Measurements from ENCODE around the gene FBXO4. TPM values are rescaled to one million over a fixed set of nuclear protein-coding genes. Genes with fewer than 3 reads are reported as not detected.

FBXO4 gene, protein sequence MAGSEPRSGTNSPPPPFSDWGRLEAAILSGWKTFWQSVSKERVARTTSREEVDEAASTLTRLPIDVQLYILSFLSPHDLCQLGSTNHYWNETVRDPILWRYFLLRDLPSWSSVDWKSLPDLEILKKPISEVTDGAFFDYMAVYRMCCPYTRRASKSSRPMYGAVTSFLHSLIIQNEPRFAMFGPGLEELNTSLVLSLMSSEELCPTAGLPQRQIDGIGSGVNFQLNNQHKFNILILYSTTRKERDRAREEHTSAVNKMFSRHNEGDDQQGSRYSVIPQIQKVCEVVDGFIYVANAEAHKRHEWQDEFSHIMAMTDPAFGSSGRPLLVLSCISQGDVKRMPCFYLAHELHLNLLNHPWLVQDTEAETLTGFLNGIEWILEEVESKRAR
- polyA plus RNA-seq (2013, experiment 1 of 4), result 6.8 TPM
- polyA plus RNA-seq (2013, experiment 2 of 4), result 5.9 TPM
- 3.1 TPM for polyA plus RNA-seq (2013, experiment 3 of 4)
- polyA plus RNA-seq (2013, experiment 4 of 4), result 5.3 TPM

DNA sequence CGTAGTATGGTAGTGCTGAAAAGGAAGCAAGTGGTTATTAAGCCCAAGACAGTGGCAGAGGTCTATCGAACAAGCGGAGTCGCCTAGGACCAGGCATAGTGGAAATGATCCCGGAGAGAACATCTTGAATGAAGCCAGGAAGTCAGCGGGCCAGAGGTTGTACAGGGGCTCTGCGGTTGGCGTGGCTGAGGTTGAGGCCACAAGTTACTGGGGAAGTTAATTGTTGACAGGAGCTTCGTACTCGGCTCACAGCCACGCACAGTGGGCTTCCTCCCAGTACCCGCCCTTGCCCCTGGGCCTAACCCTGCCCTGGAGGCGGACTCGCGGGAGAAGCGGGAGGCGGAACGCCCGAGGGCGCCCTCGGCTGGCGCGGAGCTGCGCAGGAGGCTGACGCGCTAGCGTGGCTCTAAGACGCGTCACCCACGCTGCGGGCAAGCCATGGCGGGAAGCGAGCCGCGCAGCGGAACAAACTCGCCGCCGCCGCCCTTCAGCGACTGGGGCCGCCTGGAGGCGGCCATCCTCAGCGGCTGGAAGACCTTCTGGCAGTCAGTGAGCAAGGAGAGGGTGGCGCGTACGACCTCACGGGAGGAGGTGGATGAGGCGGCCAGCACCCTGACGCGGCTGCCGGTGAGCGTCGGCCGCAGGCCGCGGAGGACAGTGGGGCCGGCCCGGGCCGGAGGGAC, at the start of gene FBXO4:
Gene FBXO4 (plus strand): TSS at position 410 of the 683 bp plus-strand sequence. CDS start 29 bp downstream, at position 439.
- WGBS, 2 experiments, result 21 to 22% methylated on average over 60 of the region's 60 CpGs
- no peaks in the 10 kb centered on the region for H3K9me3 ChIP-seq (ENCODE audit: control insufficient read depth, low read length)
- peak within 1 kb of the TSS; percentile 61 for H3K4me3 ChIP-seq (ENCODE audit: insufficient read depth, low read depth, low read length)
- H3K36me3 ChIP-seq (ENCODE audit: control insufficient read depth, insufficient read depth, low read length), result no peaks in the 10 kb centered on the region
- no peaks in the 10 kb centered on the region for H3K4me1 ChIP-seq (ENCODE audit: control insufficient read depth, insufficient read depth, low read length)
- no peaks in the 10 kb centered on the region for H3K27me3 ChIP-seq (ENCODE audit: control insufficient read depth, insufficient read depth, low read length, poor library complexity, severe bottlenecking)
- H3K27ac ChIP-seq (ENCODE audit: insufficient read depth, low read depth, low read length, poor library complexity, severe bottlenecking), result no peak within 1 kb of the TSS

DNA sequence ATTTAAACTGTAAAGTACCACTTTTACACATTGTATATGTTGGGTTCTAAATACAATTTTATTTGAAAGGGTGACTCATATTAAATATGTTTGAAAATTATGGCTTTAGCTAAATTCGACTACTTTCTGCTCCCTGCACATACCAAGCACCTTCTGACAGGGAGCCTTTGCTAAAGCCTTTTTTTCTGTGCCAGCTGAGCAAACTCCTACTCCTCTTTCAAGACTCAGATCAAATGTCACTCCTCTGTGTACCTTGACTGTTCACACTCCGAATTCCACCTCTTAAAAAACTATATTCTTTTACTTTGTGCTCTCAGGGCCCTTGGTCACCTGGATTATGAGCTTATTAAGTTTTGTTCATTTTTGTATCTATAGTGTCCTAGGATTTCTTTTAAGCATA, 48.4 kb upstream of the FBXO4 start:
- Histone ChIP-seq H3K27ac (ENCODE audit: insufficient read depth, low read depth, low read length, poor library complexity, severe bottlenecking) (no peak overlapping the region), H3K4me3 (ENCODE audit: insufficient read depth, low read depth, low read length) (no peak overlapping the region), H3K36me3 (ENCODE audit: control insufficient read depth, insufficient read depth, low read length) (no peaks in the 10 kb centered on the region), H3K27me3 (ENCODE audit: control insufficient read depth, insufficient read depth, low read length, poor library complexity, severe bottlenecking) (no peaks in the 10 kb centered on the region), H3K9me3 (ENCODE audit: control insufficient read depth, low read length) (no peaks in the 10 kb centered on the region), H3K4me1 (ENCODE audit: control insufficient read depth, insufficient read depth, low read length) (no peaks in the 10 kb centered on the region)
- WGBS, 2 experiments, result 71 to 84% methylated on average over 2 of the region's 2 CpGs

DNA sequence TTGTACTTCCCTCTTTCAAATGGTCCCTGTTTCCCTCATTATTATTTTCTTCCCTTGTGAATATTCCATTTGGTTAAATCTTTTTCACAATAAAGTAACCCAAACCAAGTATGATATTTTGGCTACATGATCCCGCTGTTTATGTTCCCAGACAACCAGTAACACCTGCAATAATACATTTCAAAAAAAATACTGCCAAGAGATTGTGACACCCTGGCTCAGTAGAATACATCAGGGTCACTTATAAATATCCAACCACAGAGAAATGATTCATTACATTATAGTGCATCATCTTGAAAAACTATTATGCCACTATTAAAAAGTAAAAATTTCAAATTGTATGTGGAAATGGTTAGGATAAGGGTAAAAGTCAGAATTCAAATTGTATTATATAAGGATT, 47.7 kb upstream of the FBXO4 start:
- Histone ChIP-seq H3K36me3 (ENCODE audit: control insufficient read depth, insufficient read depth, low read length) (no peaks in the 10 kb centered on the region), H3K27ac (ENCODE audit: insufficient read depth, low read depth, low read length, poor library complexity, severe bottlenecking) (no peak overlapping the region), H3K4me1 (ENCODE audit: control insufficient read depth, insufficient read depth, low read length) (no peaks in the 10 kb centered on the region), H3K4me3 (ENCODE audit: insufficient read depth, low read depth, low read length) (no peak overlapping the region), H3K27me3 (ENCODE audit: control insufficient read depth, insufficient read depth, low read length, poor library complexity, severe bottlenecking) (no peaks in the 10 kb centered on the region), H3K9me3 (ENCODE audit: control insufficient read depth, low read length) (no peaks in the 10 kb centered on the region)
- 91 to 94% methylated on average over 1 of the region's 1 CpG for WGBS, 2 experiments

DNA sequence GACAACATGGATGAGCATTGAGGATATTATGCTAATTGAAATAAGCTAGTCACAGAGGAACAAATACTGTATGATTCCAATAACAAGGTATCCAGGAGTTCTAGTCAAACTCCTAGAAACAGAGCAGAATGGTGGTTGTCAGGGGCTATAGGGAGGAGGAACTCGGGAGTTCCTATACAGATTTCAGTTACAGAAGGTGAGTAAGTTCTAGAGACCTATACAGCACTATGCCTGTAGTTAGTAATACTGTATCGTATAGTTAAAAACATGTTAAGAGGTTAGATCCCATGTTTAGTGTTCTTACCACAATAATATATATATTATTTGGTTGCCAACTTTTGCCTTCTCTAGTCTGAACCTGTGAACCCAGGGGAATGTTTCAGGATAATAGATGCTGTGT, 46.9 kb upstream of the FBXO4 start:
- 92 to 100% methylated on average over 1 of the region's 2 CpGs for whole genome bisulfite sequencing, 2 experiments
- no peaks in the 10 kb centered on the region for H3K4me1 ChIP-seq (ENCODE audit: control insufficient read depth, insufficient read depth, low read length)
- no peaks in the 10 kb centered on the region for H3K36me3 ChIP-seq (ENCODE audit: control insufficient read depth, insufficient read depth, low read length)
- H3K27ac ChIP-seq (ENCODE audit: insufficient read depth, low read depth, low read length, poor library complexity, severe bottlenecking), result no peak overlapping the region
- no peak overlapping the region for H3K4me3 ChIP-seq (ENCODE audit: insufficient read depth, low read depth, low read length)
- H3K27me3 ChIP-seq (ENCODE audit: control insufficient read depth, insufficient read depth, low read length, poor library complexity, severe bottlenecking), result no peaks in the 10 kb centered on the region
- H3K9me3 ChIP-seq (ENCODE audit: control insufficient read depth, low read length), result no peaks in the 10 kb centered on the region

DNA sequence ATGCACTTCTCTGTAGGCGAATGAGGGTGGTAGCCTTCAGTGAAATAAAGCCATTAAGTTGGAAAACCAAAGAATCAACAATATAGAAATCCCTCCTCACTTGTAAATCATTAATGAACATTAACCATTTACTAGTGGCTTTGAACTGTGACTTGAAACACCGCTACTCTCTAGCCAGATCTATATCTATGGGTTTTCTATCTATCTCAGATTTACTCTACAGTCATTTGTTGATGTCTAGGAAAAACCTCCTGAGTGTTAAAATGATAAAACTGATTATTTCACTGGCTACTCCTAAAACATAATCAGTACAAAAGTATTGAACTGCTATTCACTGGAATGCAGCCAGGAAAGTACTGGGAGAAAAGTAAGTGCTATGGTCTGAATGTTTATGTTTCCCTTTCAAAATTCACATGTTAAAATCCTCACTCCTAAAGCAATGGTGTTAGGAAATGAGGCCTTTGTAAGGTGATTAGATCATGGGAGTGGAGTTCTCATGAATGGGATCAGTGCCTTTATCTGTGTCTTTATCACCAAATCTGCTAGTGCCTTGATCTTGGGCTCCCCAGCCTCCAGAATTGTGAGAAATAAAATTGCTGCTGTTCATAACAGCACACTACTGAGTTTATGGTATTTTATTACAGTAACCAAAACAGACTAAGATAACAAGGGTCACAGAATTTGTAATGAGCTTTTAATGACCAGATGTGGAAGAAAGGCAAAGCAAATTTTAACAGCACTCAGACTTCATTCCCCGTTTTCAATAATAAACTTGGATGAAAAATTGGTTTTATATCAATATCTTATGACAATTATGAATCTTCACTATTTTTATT, 46.2 kb upstream of the FBXO4 start:
- H3K4me3 ChIP-seq (ENCODE audit: insufficient read depth, low read depth, low read length), result no peak overlapping the region
- WGBS, 2 experiments, result 94 to 95% methylated on average over 2 of the region's 3 CpGs
- no peak overlapping the region for H3K27ac ChIP-seq (ENCODE audit: insufficient read depth, low read depth, low read length, poor library complexity, severe bottlenecking)

DNA sequence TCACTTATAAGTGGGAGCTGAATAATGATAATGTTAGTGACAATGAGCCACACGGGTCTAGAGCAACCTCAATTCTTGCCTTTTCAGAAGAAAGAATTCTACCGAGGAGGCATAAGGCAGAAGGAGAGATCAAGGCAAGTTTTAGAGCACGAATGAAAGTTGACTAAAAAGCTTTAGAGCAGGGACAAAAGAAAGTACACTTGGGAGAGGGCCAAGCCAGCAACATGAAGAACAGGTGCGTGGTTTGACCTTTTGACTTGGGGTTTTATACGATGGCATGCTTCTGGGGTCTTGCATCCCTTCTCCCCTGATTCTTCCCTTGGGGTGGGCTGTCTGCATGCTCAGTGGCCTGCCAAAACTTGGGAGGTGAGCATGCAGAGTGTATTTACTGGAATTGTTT, 42.3 kb upstream of the FBXO4 start:
- Histone ChIP-seq H3K27me3 (ENCODE audit: control insufficient read depth, insufficient read depth, low read length, poor library complexity, severe bottlenecking) (no peaks in the 10 kb centered on the region), H3K4me1 (ENCODE audit: control insufficient read depth, insufficient read depth, low read length) (no peaks in the 10 kb centered on the region), H3K4me3 (ENCODE audit: insufficient read depth, low read depth, low read length) (no peak overlapping the region), H3K9me3 (ENCODE audit: control insufficient read depth, low read length) (no peaks in the 10 kb centered on the region), H3K27ac (ENCODE audit: insufficient read depth, low read depth, low read length, poor library complexity, severe bottlenecking) (no peak overlapping the region), H3K36me3 (ENCODE audit: control insufficient read depth, insufficient read depth, low read length) (no peaks in the 10 kb centered on the region)
- 91% methylated on average over 5 of the region's 5 CpGs for WGBS, 2 experiments

More for the DNA sequence above, 46.2 kb upstream of the FBXO4 start:
- H3K36me3 ChIP-seq (ENCODE audit: control insufficient read depth, insufficient read depth, low read length), result no peaks in the 10 kb centered on the region
- no peaks in the 10 kb centered on the region for H3K9me3 ChIP-seq (ENCODE audit: control insufficient read depth, low read length)
- no peaks in the 10 kb centered on the region for H3K27me3 ChIP-seq (ENCODE audit: control insufficient read depth, insufficient read depth, low read length, poor library complexity, severe bottlenecking)
- no peaks in the 10 kb centered on the region for H3K4me1 ChIP-seq (ENCODE audit: control insufficient read depth, insufficient read depth, low read length)

DNA sequence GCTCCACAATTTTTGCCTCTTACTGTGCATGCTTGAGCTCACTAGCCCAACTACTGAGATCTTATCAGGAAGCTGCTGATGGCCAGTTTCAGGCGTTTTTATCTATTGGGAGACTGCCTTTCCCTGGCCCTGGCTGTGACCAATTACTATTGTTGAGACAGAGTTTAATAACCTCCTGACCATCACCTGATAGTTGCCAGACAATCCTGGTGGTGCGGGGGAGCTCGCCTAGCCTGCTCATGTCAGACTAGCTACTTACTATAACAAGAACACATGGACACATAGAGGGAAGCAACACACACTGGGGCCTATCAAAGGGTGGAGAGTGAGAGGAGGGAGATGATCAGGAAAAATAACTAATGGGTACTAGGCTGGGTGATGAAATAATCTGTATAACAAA, 41.8 kb upstream of the FBXO4 start:
- H3K9me3 ChIP-seq (ENCODE audit: control insufficient read depth, low read length), result no peaks in the 10 kb centered on the region
- 67 to 86% methylated on average over 3 of the region's 3 CpGs for WGBS, 2 experiments
- no peak overlapping the region for H3K4me3 ChIP-seq (ENCODE audit: insufficient read depth, low read depth, low read length)
- no peaks in the 10 kb centered on the region for H3K4me1 ChIP-seq (ENCODE audit: control insufficient read depth, insufficient read depth, low read length)
- no peaks in the 10 kb centered on the region for H3K36me3 ChIP-seq (ENCODE audit: control insufficient read depth, insufficient read depth, low read length)
- H3K27me3 ChIP-seq (ENCODE audit: control insufficient read depth, insufficient read depth, low read length, poor library complexity, severe bottlenecking), result no peaks in the 10 kb centered on the region
- H3K27ac ChIP-seq (ENCODE audit: insufficient read depth, low read depth, low read length, poor library complexity, severe bottlenecking), result no peak overlapping the region

DNA sequence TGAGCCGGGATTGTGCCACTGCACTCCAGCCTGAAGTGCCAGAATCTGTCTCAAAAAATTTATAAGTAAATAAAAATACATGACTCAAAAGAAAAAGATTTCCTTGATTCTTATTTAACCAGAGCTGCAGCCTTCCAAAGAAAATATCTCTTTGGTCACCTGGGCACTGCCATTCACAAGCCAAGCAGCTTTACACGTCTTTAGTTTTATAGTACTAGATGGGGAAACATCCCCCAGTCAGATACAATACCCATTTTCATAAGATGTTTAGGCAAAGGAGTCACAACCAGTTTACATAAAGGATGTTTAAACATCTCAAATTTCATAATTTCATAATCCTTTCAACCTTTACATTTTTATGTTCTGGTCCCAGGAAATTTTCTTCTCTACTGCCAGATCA, 41.1 kb upstream of the FBXO4 start:
- WGBS, 2 experiments, result 86 to 94% methylated on average over 1 to 2 of the region's 2 CpGs
- no peak overlapping the region for H3K27ac ChIP-seq (ENCODE audit: insufficient read depth, low read depth, low read length, poor library complexity, severe bottlenecking)
- H3K36me3 ChIP-seq (ENCODE audit: control insufficient read depth, insufficient read depth, low read length), result no peaks in the 10 kb centered on the region
- no peak overlapping the region for H3K4me3 ChIP-seq (ENCODE audit: insufficient read depth, low read depth, low read length)
- no peaks in the 10 kb centered on the region for H3K27me3 ChIP-seq (ENCODE audit: control insufficient read depth, insufficient read depth, low read length, poor library complexity, severe bottlenecking)
- H3K9me3 ChIP-seq (ENCODE audit: control insufficient read depth, low read length), result no peaks in the 10 kb centered on the region
- no peaks in the 10 kb centered on the region for H3K4me1 ChIP-seq (ENCODE audit: control insufficient read depth, insufficient read depth, low read length)

DNA sequence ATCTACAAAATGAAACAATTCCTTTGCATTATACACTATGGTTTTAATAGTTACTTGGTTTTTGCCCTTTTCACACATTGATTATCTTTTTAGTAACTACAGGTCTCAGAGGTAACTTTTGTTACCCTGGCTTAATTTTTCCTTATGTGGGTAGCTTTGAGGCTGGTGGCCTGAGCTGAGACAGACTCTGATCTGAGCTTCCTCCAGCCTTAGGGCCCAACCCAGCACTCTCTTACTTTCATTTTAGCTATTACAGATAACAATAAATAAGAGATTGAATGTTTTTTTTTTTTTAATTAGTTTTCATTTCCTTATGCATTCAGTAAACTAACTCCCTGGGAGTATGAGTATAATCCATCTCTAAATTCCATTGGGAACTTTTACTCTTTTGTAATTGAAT, 39.8 kb upstream of the FBXO4 start:
- no peaks in the 10 kb centered on the region for H3K9me3 ChIP-seq (ENCODE audit: control insufficient read depth, low read length)
- H3K4me3 ChIP-seq (ENCODE audit: insufficient read depth, low read depth, low read length), result no peak overlapping the region
- H3K27ac ChIP-seq (ENCODE audit: insufficient read depth, low read depth, low read length, poor library complexity, severe bottlenecking), result no peak overlapping the region
- no peaks in the 10 kb centered on the region for H3K36me3 ChIP-seq (ENCODE audit: control insufficient read depth, insufficient read depth, low read length)
- H3K4me1 ChIP-seq (ENCODE audit: control insufficient read depth, insufficient read depth, low read length), result no peaks in the 10 kb centered on the region
- no peaks in the 10 kb centered on the region for H3K27me3 ChIP-seq (ENCODE audit: control insufficient read depth, insufficient read depth, low read length, poor library complexity, severe bottlenecking)
